Right cardiac atrium (tissue), 5 donors: Measurements from ENCODE around the gene SEC22A. TPM values are rescaled to one million over a fixed set of nuclear protein-coding genes. Genes with fewer than 3 reads are reported as not detected.

Experiments used
- ATAC-seq, 2 donors: fragments of 200-7000 bp; cut with Tn5 transposase; one replicate each; pipeline versions ENCODE4 v1.8.0 to v1.9.1; 2020; ENCODE audit warnings: moderate library complexity in 2 of 2, mild to moderate bottlenecking in 1 of 2
- DNase-seq, 3 donors: peaks; one replicate each; pipeline ENCODE4 v3.0.0-alpha.2; 2020
- H3K27ac ChIP-seq: one replicate; pipeline ENCODE4 v1.5.1; 2013; ENCODE audit warnings: mild to moderate bottlenecking, low read length, control low read depth, moderate library complexity
- H3K27me3 ChIP-seq: one replicate; pipeline ENCODE4 v1.6.1; 2013; ENCODE audit not compliant: control insufficient read depth, insufficient read depth
- H3K4me1 ChIP-seq: one replicate; pipeline ENCODE4 v1.6.1; 2013; ENCODE audit warnings: low read length; ENCODE audit not compliant: control insufficient read depth, insufficient read depth
- H3K4me3 ChIP-seq: one replicate; pipeline ENCODE4 v1.5.1; 2013; ENCODE audit warnings: low read length, control low read depth
- H3K9me3 ChIP-seq: one replicate; pipeline ENCODE4 v1.6.1; 2013; ENCODE audit warnings: low read length; ENCODE audit not compliant: control insufficient read depth
- WGBS: extraction: QIAGEN DNeasy Blood & Tissue Kit; methylation state at CpG from one replicate; pipeline ENCODE4 v1.1.7; 2013; 5-methylcytosine and 5-hydroxymethylcytosine counted together
- intact Hi-C, 4 donors: fragments of 100-400 bp; cut with DNase I; formaldehyde crosslinking; loops; one replicate each; pipeline versions ENCODE4 v1.11.0 to v1.14.0; 2022 to 2023
- polyA plus RNA-seq: library from polyadenylated mRNA; stranded (reverse); fragments of 200-250 nt; gene quantifications from one replicate; pipeline ENCODE4 v1.2.3, GENCODE V29; 2013
- total RNA-seq, 4 donors: library from RNA; stranded (reverse); fragmentation: NEBNext Ultra II Directional; extraction: Animal tissue kit (Norgen Biotek cat#: 25700); gene quantifications; one replicate each; pipeline ENCODE4 v1.2.1, GENCODE V29; 2021
- donor health status: healthy with polysubstance abuse.
- donor health status: DM: no; HTN: yes; CAD: no.
- donor health status: DM: no; HTN: no; CAD: no.
- donor health status: DM: no; HTN: yes; CAD: no; lungs with severe emphysema.
- donor health status: DM: yes; HTN: yes; CAD: no.

Gene SEC22A
- total and polyA plus RNA-seq, 5 donors: 7.0 to 16.7 (median 11.8) TPM

GRCh38 chr3:123282461-123282860 lies 80.7 kb downstream of the SEC22A start:
- WGBS: 84% methylated on average over 8 of the region's 8 CpGs

DNA sequence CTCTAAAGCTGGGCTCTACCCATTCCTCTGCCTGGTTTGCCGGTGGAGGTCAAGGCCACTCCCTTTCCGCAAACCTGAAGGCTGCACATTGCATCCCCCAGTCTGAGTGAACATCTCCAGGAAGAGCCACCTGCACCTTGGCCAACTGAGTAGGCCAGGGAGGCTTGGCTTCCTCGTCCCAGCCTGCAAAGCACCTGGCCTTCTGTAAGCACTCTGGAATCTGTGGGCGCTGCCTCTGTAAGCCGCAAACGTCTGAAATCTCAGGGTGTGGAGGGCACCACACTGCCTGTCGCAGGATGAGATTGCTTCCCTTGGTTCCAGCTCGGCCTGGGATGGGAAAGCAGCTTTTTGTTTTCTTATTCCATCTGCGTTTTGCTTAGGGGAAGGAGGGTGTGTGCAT lies 81.3 kb downstream of the SEC22A start:
- ATAC-seq: no peak
- Histone ChIP-seq H3K4me1 (no peaks in the 10 kb centered on the region), H3K27me3 (no peaks in the 10 kb centered on the region), H3K9me3 (no peaks in the 10 kb centered on the region), H3K27ac (no peak overlapping the region), H3K4me3 (no peak overlapping the region)
- intact Hi-C loops: no loop called here
- 80% methylated on average over 9 of the region's 9 CpGs for WGBS
- peak in 1 of 3 donors; percentile 28 for DNase-seq

More at GRCh38 chr3:123282461-123282860, 80.7 kb downstream of the SEC22A start:
- Histone ChIP-seq H3K9me3 (no peaks in the 10 kb centered on the region), H3K4me1 (no peaks in the 10 kb centered on the region), H3K27me3 (no peaks in the 10 kb centered on the region), H3K4me3 (no peak overlapping the region), H3K27ac (no peak overlapping the region)
- intact Hi-C loops: no loop called here
- ATAC-seq: no peak
- peak in 1 of 3 donors; percentile 43 for DNase-seq

DNA sequence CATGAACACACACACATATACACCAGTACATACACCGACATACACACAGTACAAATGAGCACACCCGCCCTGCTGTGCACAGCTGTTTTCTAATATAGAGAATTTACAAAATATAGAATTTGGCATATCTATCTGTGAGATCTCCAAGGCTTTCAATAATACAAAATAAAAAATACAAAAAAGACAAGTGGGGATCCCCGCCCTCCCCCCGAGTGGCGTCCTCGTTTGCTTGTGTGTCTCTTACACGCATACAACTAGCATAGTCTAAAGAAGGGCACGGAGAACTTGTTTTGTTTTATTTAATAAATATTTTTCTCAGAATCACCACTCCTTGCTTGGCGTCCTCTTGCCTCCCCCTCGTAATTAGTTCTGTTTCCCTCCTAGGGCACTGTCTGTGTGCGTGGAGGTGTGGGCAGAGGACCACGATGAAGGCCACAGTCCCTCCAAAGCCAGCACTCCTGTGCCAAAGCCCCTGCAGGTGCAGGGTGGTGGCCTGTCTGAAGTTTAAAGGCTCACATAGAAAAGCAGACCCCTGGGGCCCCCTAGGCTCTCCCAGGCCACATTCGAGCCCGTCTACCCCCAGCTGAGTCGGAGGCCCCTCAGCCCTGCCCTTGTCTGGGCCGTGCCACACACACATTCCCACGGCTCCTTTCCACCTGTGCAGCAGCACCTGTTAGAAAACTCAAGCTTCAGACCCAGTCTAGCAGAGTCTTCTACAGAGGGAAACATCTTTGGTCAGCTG lies 82.1 kb downstream of the SEC22A start:
- 86% methylated on average over 17 of the region's 17 CpGs for WGBS
- H3K27ac ChIP-seq: no peak overlapping the region
- no peaks in the 10 kb centered on the region for H3K4me1 ChIP-seq
- DNase-seq (peak in 1 of 3 donors; percentile 44), ATAC-seq (no peak)
- intact Hi-C loops: no loop called here
- no peak overlapping the region for H3K4me3 ChIP-seq
- no peaks in the 10 kb centered on the region for H3K27me3 ChIP-seq
- H3K9me3 ChIP-seq: no peaks in the 10 kb centered on the region

DNA sequence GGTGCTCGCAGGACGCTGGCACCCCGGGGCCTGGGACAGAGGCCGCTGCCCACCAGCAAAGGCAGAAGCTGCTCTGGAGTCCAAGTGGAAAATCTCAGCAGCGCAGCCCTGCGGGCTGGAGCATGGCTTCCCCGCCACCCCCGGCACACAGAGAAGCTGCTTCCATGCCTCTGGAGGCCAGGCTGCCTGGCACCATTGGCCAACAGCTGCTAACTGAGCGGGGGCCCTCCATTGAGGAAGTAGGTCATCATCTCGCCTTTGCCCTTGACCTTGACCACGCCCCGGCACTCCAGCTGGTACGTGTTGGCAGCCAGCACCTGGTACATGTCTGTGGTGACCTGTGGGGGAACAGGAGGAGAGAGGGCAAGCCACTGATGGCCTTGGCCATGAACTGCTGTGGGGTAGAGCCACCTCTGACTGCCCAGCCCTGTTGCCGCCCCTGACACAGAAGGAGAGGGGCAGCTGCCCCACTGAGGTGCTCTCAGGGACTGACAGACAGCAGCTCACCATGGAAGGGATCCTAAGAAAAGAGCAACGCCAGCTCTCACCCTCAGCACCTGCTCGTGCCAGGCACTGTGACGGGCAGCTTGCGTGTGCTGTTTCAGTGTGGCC lies 82.8 kb downstream of the SEC22A start:
- Histone ChIP-seq H3K27ac (no peak overlapping the region), H3K4me1 (no peaks in the 10 kb centered on the region), H3K27me3 (no peaks in the 10 kb centered on the region), H3K9me3 (no peaks in the 10 kb centered on the region), H3K4me3 (no peak overlapping the region)
- ATAC-seq (no peak), DNase-seq (peak in 1 of 3 donors; percentile 64)
- intact Hi-C loops: no loop called here
- WGBS: 77% methylated on average over 18 of the region's 18 CpGs

DNA sequence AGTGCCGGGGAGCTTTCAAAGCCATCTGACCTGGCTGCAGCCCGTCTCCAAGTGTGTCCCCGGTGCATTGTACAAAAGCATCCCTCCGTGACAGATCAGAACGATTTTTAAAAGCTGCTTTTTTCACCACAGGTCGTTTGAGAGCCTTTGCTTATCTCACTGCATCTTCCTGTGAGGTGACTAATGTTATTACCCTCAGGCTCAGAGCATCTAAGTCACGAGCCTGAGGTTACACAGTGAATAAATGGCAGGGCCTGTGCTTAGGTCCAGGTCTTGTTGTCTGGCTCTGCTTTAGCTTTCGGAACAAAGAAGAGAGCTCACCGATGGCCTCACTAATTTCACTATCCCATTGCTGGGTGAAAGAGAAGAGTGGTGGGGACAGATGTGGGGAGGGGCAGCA lies 83.3 kb downstream of the SEC22A start:
- Histone ChIP-seq H3K9me3 (no peaks in the 10 kb centered on the region), H3K27ac (no peak overlapping the region), H3K4me1 (no peaks in the 10 kb centered on the region), H3K27me3 (no peaks in the 10 kb centered on the region), H3K4me3 (no peak overlapping the region)
- no peak for ATAC-seq
- intact Hi-C loops: no loop called here
- WGBS: 75% methylated on average over 9 of the region's 9 CpGs
- DNase-seq: no peak

GRCh38 chr3:123285479-123285878 lies 83.7 kb downstream of the SEC22A start:
- intact Hi-C loops: no loop called here
- peak in 1 of 3 donors; percentile 34 for DNase-seq
- Histone ChIP-seq H3K4me3 (no peak overlapping the region), H3K4me1 (no peaks in the 10 kb centered on the region), H3K9me3 (no peaks in the 10 kb centered on the region), H3K27me3 (no peaks in the 10 kb centered on the region), H3K27ac (no peak overlapping the region)
- 79% methylated on average over 4 of the region's 4 CpGs for WGBS
- ATAC-seq: no peak

GRCh38 chr3:123285931-123286307 lies 84.2 kb downstream of the SEC22A start:
- Histone ChIP-seq H3K4me1 (no peaks in the 10 kb centered on the region), H3K9me3 (no peaks in the 10 kb centered on the region), H3K27ac (no peak overlapping the region), H3K4me3 (no peak overlapping the region), H3K27me3 (no peaks in the 10 kb centered on the region)
- WGBS: 78% methylated on average over 4 of the region's 4 CpGs
- intact Hi-C loops: no loop called here
- DNase-seq (no peak), ATAC-seq (no peak)

- no peaks in the 10 kb centered on the region for H3K27me3 ChIP-seq
- H3K27ac ChIP-seq: no peak overlapping the region
- H3K4me3 ChIP-seq: no peak overlapping the region
- no peaks in the 10 kb centered on the region for H3K4me1 ChIP-seq
- intact Hi-C loops: no loop called here
- 78% methylated on average over 16 of the region's 16 CpGs for WGBS
- H3K9me3 ChIP-seq: no peaks in the 10 kb centered on the region
- DNase-seq: peak in 1 of 3 donors; percentile 43
- ATAC-seq: peak; percentile 5 to 19
Observed at GRCh38 chr3:123286308-123287023, 84.7 kb downstream of the SEC22A start.

- Histone ChIP-seq H3K27me3 (no peaks in the 10 kb centered on the region), H3K4me1 (no peaks in the 10 kb centered on the region), H3K9me3 (no peaks in the 10 kb centered on the region), H3K4me3 (no peak overlapping the region), H3K27ac (no peak overlapping the region)
- intact Hi-C loops: no loop called here
- ATAC-seq (no peak), DNase-seq (no peak)
- WGBS: 87% methylated on average over 14 of the region's 14 CpGs
Observed at GRCh38 chr3:123287051-123287961, 85.6 kb downstream of the SEC22A start.

DNA sequence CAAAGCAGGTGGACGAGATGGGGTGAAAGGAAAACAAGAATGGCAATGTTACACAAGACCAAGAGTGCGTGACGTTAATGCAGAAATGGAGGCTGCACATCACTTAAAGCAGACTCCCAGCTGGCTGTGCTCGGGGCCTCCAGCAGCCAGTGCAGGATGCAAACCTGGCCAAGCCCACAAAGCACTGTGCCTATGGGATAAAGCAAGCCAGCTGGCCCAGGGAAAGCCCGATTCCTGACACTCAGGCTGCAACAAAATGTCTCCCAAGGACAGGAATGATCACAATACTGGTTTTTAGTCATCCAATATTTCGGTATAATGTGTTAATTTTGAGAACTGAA lies 86.2 kb downstream of the SEC22A start:
- H3K9me3 ChIP-seq: no peaks in the 10 kb centered on the region
- WGBS: 81% methylated on average over 6 of the region's 6 CpGs
- no peak overlapping the region for H3K4me3 ChIP-seq
- H3K4me1 ChIP-seq: no peaks in the 10 kb centered on the region
- H3K27me3 ChIP-seq: no peaks in the 10 kb centered on the region
- ATAC-seq: no peak
- H3K27ac ChIP-seq: no peak overlapping the region
- intact Hi-C loops: no loop called here
- DNase-seq: no peak
